ENCODE data around the gene METTL15. TPM values are rescaled to one million over a fixed set of nuclear protein-coding genes. Genes with fewer than 3 reads are reported as not detected.
"Not testable (repeated sequence)": the region's sequence is repeated elsewhere in the genome, so short reads cannot be mapped to it uniquely, and the experiment has no call there.

The METTL15 gene
- total RNA-seq, 1 experiment from 2014 or later = 13.5 TPM

GRCh38 chr11:28245131-28245530 lies 136.9 kb downstream of the METTL15 start:
- in situ Hi-C loops (cut with HindIII; ENCODE audit: low pct_unique_long_range_greater_than_20kb, low sequenced_read_pairs) = no loop called here
- no peak for DNase-seq (ENCODE audit: low read depth)

- in situ Hi-C loops (cut with HindIII; ENCODE audit: low pct_unique_long_range_greater_than_20kb, low sequenced_read_pairs) = no loop called here
- no peak for DNase-seq (ENCODE audit: low read depth)
Measured at GRCh38 chr11:28250192-28250591, 142.0 kb downstream of the METTL15 start.

GRCh38 chr11:28251257-28251656 lies 143.1 kb downstream of the METTL15 start:
- in situ Hi-C loops (cut with HindIII; ENCODE audit: low pct_unique_long_range_greater_than_20kb, low sequenced_read_pairs) = no loop called here

GRCh38 chr11:28257761-28258160 lies 149.6 kb downstream of the METTL15 start:
- DNase-seq (ENCODE audit: low read depth) = no peak
- in situ Hi-C loops (cut with HindIII; ENCODE audit: low pct_unique_long_range_greater_than_20kb, low sequenced_read_pairs) = no loop called here

More at GRCh38 chr11:28251257-28251656, 143.1 kb downstream of the METTL15 start:
- no peak for DNase-seq (ENCODE audit: low read depth)

- no peak for DNase-seq (ENCODE audit: low read depth)
- in situ Hi-C loops (cut with HindIII; ENCODE audit: low pct_unique_long_range_greater_than_20kb, low sequenced_read_pairs) = no loop called here
Measured at GRCh38 chr11:28259177-28259843, 151.1 kb downstream of the METTL15 start.

- in situ Hi-C loops (cut with HindIII; ENCODE audit: low pct_unique_long_range_greater_than_20kb, low sequenced_read_pairs) = no loop called here
- DNase-seq (ENCODE audit: low read depth) = no peak
Measured at GRCh38 chr11:28268925-28269324, 160.7 kb downstream of the METTL15 start.

GRCh38 chr11:28269586-28269985 lies 161.4 kb downstream of the METTL15 start:
- in situ Hi-C loops (cut with HindIII; ENCODE audit: low pct_unique_long_range_greater_than_20kb, low sequenced_read_pairs) = no loop called here
- no peak for DNase-seq (ENCODE audit: low read depth)

- DNase-seq (ENCODE audit: low read depth); in situ Hi-C loops (cut with HindIII; ENCODE audit: low pct_unique_long_range_greater_than_20kb, low sequenced_read_pairs): not testable (repeated sequence)
Measured at GRCh38 chr11:28272247-28272646, 164.1 kb downstream of the METTL15 start.

GRCh38 chr11:28274216-28274615 lies 166.0 kb downstream of the METTL15 start:
- DNase-seq (ENCODE audit: low read depth) = no peak
- in situ Hi-C loops (cut with HindIII; ENCODE audit: low pct_unique_long_range_greater_than_20kb, low sequenced_read_pairs) = no loop called here

GRCh38 chr11:28284196-28284595 lies 176.0 kb downstream of the METTL15 start:
- no peak for DNase-seq (ENCODE audit: low read depth)
- in situ Hi-C loops (cut with HindIII; ENCODE audit: low pct_unique_long_range_greater_than_20kb, low sequenced_read_pairs) = no loop called here

GRCh38 chr11:28289444-28289843 lies 181.3 kb downstream of the METTL15 start:
- no peak for DNase-seq (ENCODE audit: low read depth)
- in situ Hi-C loops (cut with HindIII; ENCODE audit: low pct_unique_long_range_greater_than_20kb, low sequenced_read_pairs) = no loop called here

- DNase-seq (ENCODE audit: low read depth); in situ Hi-C loops (cut with HindIII; ENCODE audit: low pct_unique_long_range_greater_than_20kb, low sequenced_read_pairs): not testable (repeated sequence)
Measured at GRCh38 chr11:28290995-28291394, 182.8 kb downstream of the METTL15 start.

GRCh38 chr11:28296426-28296825 lies 188.2 kb downstream of the METTL15 start:
- in situ Hi-C loops (cut with HindIII; ENCODE audit: low pct_unique_long_range_greater_than_20kb, low sequenced_read_pairs) = no loop called here
- no peak for DNase-seq (ENCODE audit: low read depth)

GRCh38 chr11:28298209-28298608 lies 190.0 kb downstream of the METTL15 start:
- in situ Hi-C loops (cut with HindIII; ENCODE audit: low pct_unique_long_range_greater_than_20kb, low sequenced_read_pairs) = no loop called here
- no peak for DNase-seq (ENCODE audit: low read depth)

- DNase-seq (ENCODE audit: low read depth) = no peak
- in situ Hi-C loops (cut with HindIII; ENCODE audit: low pct_unique_long_range_greater_than_20kb, low sequenced_read_pairs) = no loop called here
Measured at GRCh38 chr11:28303477-28304191, 195.4 kb downstream of the METTL15 start.

- in situ Hi-C loops (cut with HindIII; ENCODE audit: low pct_unique_long_range_greater_than_20kb, low sequenced_read_pairs) = no loop called here
- DNase-seq (ENCODE audit: low read depth) = no peak
Measured at GRCh38 chr11:28315440-28315839, 207.3 kb downstream of the METTL15 start.

GRCh38 chr11:28318871-28319270 lies 210.7 kb downstream of the METTL15 start:
- in situ Hi-C loops (cut with HindIII; ENCODE audit: low pct_unique_long_range_greater_than_20kb, low sequenced_read_pairs) = no loop called here
- DNase-seq (ENCODE audit: low read depth) = no peak

- in situ Hi-C loops (cut with HindIII; ENCODE audit: low pct_unique_long_range_greater_than_20kb, low sequenced_read_pairs) = no loop called here
- DNase-seq (ENCODE audit: low read depth) = no peak
Measured at GRCh38 chr11:28323621-28324020, 215.4 kb downstream of the METTL15 start.

GRCh38 chr11:28332393-28332792 lies 224.2 kb downstream of the METTL15 start:
- DNase-seq (ENCODE audit: low read depth); in situ Hi-C loops (cut with HindIII; ENCODE audit: low pct_unique_long_range_greater_than_20kb, low sequenced_read_pairs): not testable (repeated sequence)

GRCh38 chr11:28337701-28338100 lies 229.5 kb downstream of the METTL15 start:
- DNase-seq (ENCODE audit: low read depth) = no peak
- in situ Hi-C loops (cut with HindIII; ENCODE audit: low pct_unique_long_range_greater_than_20kb, low sequenced_read_pairs) = no loop called here

Data from Caki2 (cell line).